ENCODE data around the gene CTCF. TPM values are rescaled to one million over a fixed set of nuclear protein-coding genes. Genes with fewer than 3 reads are reported as not detected.

Gene CTCF
- total and polyA plus RNA-seq, 4 donors: 10.1 to 35.3 (median 15.5) TPM

GRCh38 chr16:67645397-67646121, 83.2 kb downstream of the CTCF start:
- H3K9ac ChIP-seq (ENCODE audit: low read depth in 1 of 2, low read length in 2 of 2): no peak overlapping the region
- no peaks in the 10 kb centered on the region for H3K27me3 ChIP-seq (ENCODE audit: control insufficient read depth in 4 of 4, insufficient read depth in 4 of 4, low read length in 3 of 4)
- TF ChIP-seq HNF4A (conservative IDR thresholded peaks at IDR 0.05): no peak
- no peak overlapping the region for H3K27ac ChIP-seq (ENCODE audit: low read depth in 1 of 2, low read length in 2 of 2)
- H3K36me3 ChIP-seq (ENCODE audit: control insufficient read depth in 4 of 4, insufficient read depth in 3 of 4, low read depth in 1 of 4, low read length in 3 of 4): no peaks in the 10 kb centered on the region
- peak overlapping the region in 1 of 3 donors; percentile 40 for H3K4me3 ChIP-seq (ENCODE audit: low read depth in 1 of 3, low read length in 3 of 3)
- WGBS: 87% methylated on average over 15 of the region's 15 CpGs
- H3K9me3 ChIP-seq (ENCODE audit: control insufficient read depth in 4 of 4, low read length in 3 of 4): no peaks in the 10 kb centered on the region
- DNase-seq (ENCODE audit: low spot score): no peak
- H3K4me1 ChIP-seq (ENCODE audit: control insufficient read depth in 4 of 4, insufficient read depth in 4 of 4, low read length in 3 of 4): peaks cover 5 to 29% (median 14%) of the 10 kb centered on the region in 4 donors

- H3K36me3 ChIP-seq (ENCODE audit: control insufficient read depth in 4 of 4, insufficient read depth in 3 of 4, low read depth in 1 of 4, low read length in 3 of 4): no peaks in the 10 kb centered on the region
- 75% methylated on average over 15 of the region's 15 CpGs for WGBS
- no peaks in the 10 kb centered on the region for H3K9me3 ChIP-seq (ENCODE audit: control insufficient read depth in 4 of 4, low read length in 3 of 4)
- H3K27ac ChIP-seq (ENCODE audit: low read depth in 1 of 2, low read length in 2 of 2): no peak overlapping the region
- DNase-seq (ENCODE audit: low spot score): no peak
- H3K27me3 ChIP-seq (ENCODE audit: control insufficient read depth in 4 of 4, insufficient read depth in 4 of 4, low read length in 3 of 4): no peaks in the 10 kb centered on the region
- no peak overlapping the region for H3K4me3 ChIP-seq (ENCODE audit: low read depth in 1 of 3, low read length in 3 of 3)
- TF ChIP-seq FOXA1 (IDR thresholded peaks at IDR 0.05) (no peak), RAD21 (IDR thresholded peaks at IDR 0.05) (no peak), NR2F2 (IDR thresholded peaks at IDR 0.05) (no peak), ATF3 (IDR thresholded peaks at IDR 0.05) (no peak), HNF4A (conservative IDR thresholded peaks at IDR 0.05) (no peak), GABPA (IDR thresholded peaks at IDR 0.05 in 1 of 2, conservative IDR thresholded peaks at IDR 0.05 in 1 of 2) (no peak), CTCF (IDR thresholded peaks at IDR 0.05; ENCODE audit: low read depth, low read length, missing input control) (no peak), JUND (IDR thresholded peaks at IDR 0.05) (no peak), EGR1 (IDR thresholded peaks at IDR 0.05; ENCODE audit: low read depth in 2 of 2) (no peak), RXRA (IDR thresholded peaks at IDR 0.05) (no peak), TAF1 (conservative IDR thresholded peaks at IDR 0.05) (no peak), ZBTB33 (IDR thresholded peaks at IDR 0.05) (no peak), SP1 (IDR thresholded peaks at IDR 0.05) (no peak), YY1 (IDR thresholded peaks at IDR 0.05) (no peak), MAX (IDR thresholded peaks at IDR 0.05) (no peak), HNF4G (IDR thresholded peaks at IDR 0.05) (no peak), REST (IDR thresholded peaks at IDR 0.05) (no peak), FOXA2 (IDR thresholded peaks at IDR 0.05) (no peak)
- peaks cover 4 to 16% (median 8%) of the 10 kb centered on the region in 4 donors for H3K4me1 ChIP-seq (ENCODE audit: control insufficient read depth in 4 of 4, insufficient read depth in 4 of 4, low read length in 3 of 4)
- H3K9ac ChIP-seq (ENCODE audit: low read depth in 1 of 2, low read length in 2 of 2): no peak overlapping the region
Measured at GRCh38 chr16:67647111-67647651, 84.9 kb downstream of the CTCF start.
